PC-3 (cell line): Measurements from ENCODE around the gene ZNF283. TPM values are rescaled to one million over a fixed set of nuclear protein-coding genes. Genes with fewer than 3 reads are reported as not detected.

Source experiments
- ATAC-seq: fragments of 200-7000 bp; cut with Tn5 transposase; 2 replicates; pipeline ENCODE4 v1.9.1; 2020; ENCODE audit warnings: mild to moderate bottlenecking, moderate library complexity
- BruUV-seq: library from RNA; stranded (reverse); fragments of 400-500 nt; replicated peaks from 2 replicates; lab custom pipeline; 2021; lab: Mats Ljungman, UMichigan
- CTCF ChIA-PET: fragments of 300-600 bp; sonication (Branson Sonifier 250); formaldehyde crosslinking; loops from one replicate; lab custom pipeline; 2022; ENCODE audit warnings: antibody characterized with exemption; lab: Charles Lee
- POLR2A ChIA-PET: fragments of 300-600 bp; sonication (Branson Sonifier 250); formaldehyde crosslinking; loops from one replicate; lab custom pipeline; 2022; ENCODE audit warnings: antibody characterized with exemption; ENCODE audit not compliant: unreplicated experiment; lab: Charles Lee
- DNase-seq: peaks from one replicate; pipeline ENCODE4 v3.0.0-alpha.2; 2015
- H2AFZ ChIP-seq: fragments of 300-600 bp; sonication (generic); 2 replicates; pipeline ENCODE4 v1.6.0; 2016; ENCODE audit warnings: antibody characterized with exemption, low read length
- H3F3A ChIP-seq: fragments of 300-600 bp; sonication (generic); one replicate; pipeline ENCODE4 v1.6.0; 2017; ENCODE audit warnings: antibody characterized with exemption, low read length, control low read depth, mild to moderate bottlenecking; ENCODE audit not compliant: unreplicated experiment
- H3K27ac ChIP-seq: fragments of 300-600 bp; sonication (generic); 2 replicates; pipeline ENCODE4 v1.5.1; 2016; ENCODE audit warnings: mild to moderate bottlenecking, low read length
- H3K27me3 ChIP-seq: fragments of 300-600 bp; sonication (generic); 2 replicates; pipeline ENCODE4 v1.6.1; 2016; ENCODE audit warnings: low read length, mixed read lengths
- H3K36me3 ChIP-seq: fragments of 300-600 bp; sonication (generic); 2 replicates; pipeline ENCODE4 v1.6.1; 2016; ENCODE audit warnings: low read depth, mixed run types, low read length, mixed read lengths
- H3K4me1 ChIP-seq: fragments of 300-600 bp; sonication (generic); 2 replicates; pipeline ENCODE4 v1.5.1; 2016; ENCODE audit warnings: low read length; ENCODE audit not compliant: insufficient read depth
- H3K4me2 ChIP-seq: fragments of 300-600 bp; sonication (generic); 2 replicates; pipeline ENCODE4 v1.6.0; 2016; ENCODE audit warnings: low read length
- H3K4me3 ChIP-seq: fragments of 300-600 bp; sonication (generic); 2 replicates; pipeline ENCODE4 v1.5.1; 2016; ENCODE audit warnings: mild to moderate bottlenecking, low read length, mixed read lengths
- H3K79me2 ChIP-seq: fragments of 300-600 bp; sonication (generic); 2 replicates; pipeline ENCODE4 v1.6.1; 2017; ENCODE audit warnings: low read length, mixed read lengths
- H3K9ac ChIP-seq: fragments of 300-600 bp; sonication (generic); 2 replicates; pipeline ENCODE4 v1.6.0; 2016; ENCODE audit warnings: mild to moderate bottlenecking, low read length
- H3K9me2 ChIP-seq: fragments of 300-600 bp; sonication (generic); replicated peaks from 2 replicates; pipeline ENCODE4 v1.6.1; 2016; ENCODE audit warnings: mixed run types, low read length, mixed read lengths
- H3K9me3 ChIP-seq: fragments of 300-600 bp; sonication (generic); 2 replicates; pipeline ENCODE4 v1.6.1; 2016; ENCODE audit warnings: low read length, mixed read lengths
- H4K20me1 ChIP-seq: fragments of 300-600 bp; sonication (generic); 2 replicates; pipeline ENCODE4 v1.6.1; 2016; ENCODE audit warnings: low read length, mixed read lengths
- CTCF ChIP-seq: fragments of 300-600 bp; sonication (generic); conservative IDR thresholded peaks from 2 replicates; pipeline ENCODE4 v1.5.1; 2017; ENCODE audit warnings: antibody characterized with exemption, low read depth, mild to moderate bottlenecking, low read length
- EZH2 ChIP-seq: fragments of 300-600 bp; sonication (generic); IDR thresholded peaks from one replicate; pipeline ENCODE4 v1.6.1; 2017; ENCODE audit warnings: antibody characterized with exemption, mild to moderate bottlenecking, low read length; ENCODE audit not compliant: unreplicated experiment
- EZH2phosphoT487 ChIP-seq: fragments of 300-600 bp; sonication (generic); IDR thresholded peaks from 2 replicates; pipeline ENCODE4 v1.6.1; 2018; ENCODE audit warnings: mild to moderate bottlenecking, antibody characterized with exemption, low read length, borderline replicate concordance
- intact Hi-C: fragments of 100-400 bp; cut with micrococcal nuclease; formaldehyde crosslinking; loops from 2 replicates; pipeline ENCODE4 v1.9.0; 2023
- total RNA-seq: library from RNA; depleted of rRNA; stranded (reverse); fragments of >200 nt; gene quantifications from 2 replicates; pipeline ENCODE4 v1.2.3, GENCODE V29; 2014

The ZNF283 gene
- total RNA-seq, 1 experiment from 2014 or later = 3.0 TPM

GRCh38 chr19:43809762-43810696 is 17.1 kb upstream of the ZNF283 start:
- no TSS peak for BruUV-seq
- Histone ChIP-seq H4K20me1 (no peaks in the 10 kb centered on the region), H3K36me3 (no peaks in the 10 kb centered on the region), H3K9me3 (no peaks in the 10 kb centered on the region), H3K4me1 (no peaks in the 10 kb centered on the region; the same call in 1 of the 2 replicates), H3K27me3 (no peaks in the 10 kb centered on the region), H3F3A (no peaks in the 10 kb centered on the region), H3K27ac (no peak overlapping the region), H3K9me2 (no peaks in the 10 kb centered on the region), H3K4me3 (no peak overlapping the region), H2AFZ (peak overlapping the region; percentile 22), H3K4me2 (peak overlapping the region; percentile 5; the same call in 1 of the 2 replicates), H3K79me2 (no peaks in the 10 kb centered on the region), H3K9ac (no peak overlapping the region)
- DNase-seq (peak; percentile 75), ATAC-seq (peak; percentile 70)
- ChIA-PET CTCF (interaction anchor here (0.5 to 1.1 kb wide), 10 partner anchors 25 to 191 kb away, joined by 3 to 11 read pairs (median 4); partner anchors contain the start of gene PLAUR), POLR2A (interaction anchor here (0.6 kb wide), 1 partner anchor 306 kb away, joined by 3 read pairs; no protein-coding TSS in a partner anchor)
- peak; percentile 68 for TF ChIP-seq CTCF
- TF ChIP-seq EZH2phosphoT487 = no peak
- intact Hi-C loops = loop anchor here (2.0 kb wide), 1 partner anchor 65 kb away; no protein-coding TSS in a partner anchor

DNA sequence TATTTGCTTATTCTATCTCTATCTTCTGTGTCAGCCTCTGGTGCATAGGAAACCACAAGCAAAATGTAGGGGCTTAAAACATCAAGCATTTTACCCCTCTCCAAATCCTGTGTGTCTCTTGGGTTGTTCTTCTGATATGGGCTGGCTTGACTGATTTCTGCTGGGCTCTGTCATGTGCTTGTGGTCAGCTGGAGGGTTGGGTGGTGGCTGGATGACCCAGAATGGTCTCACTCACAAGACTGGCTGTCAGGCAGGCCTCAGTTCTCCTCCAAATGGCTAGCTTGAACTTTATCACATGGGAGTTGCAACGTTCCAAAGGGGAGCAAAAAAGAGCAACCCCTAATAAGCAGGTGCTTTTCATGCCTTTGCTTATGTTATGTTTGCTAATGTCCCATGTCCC is 15.3 kb upstream of the ZNF283 start:
- Histone ChIP-seq H4K20me1 (no peaks in the 10 kb centered on the region), H3K36me3 (no peaks in the 10 kb centered on the region), H3F3A (no peaks in the 10 kb centered on the region), H3K4me2 (no peak overlapping the region), H3K4me3 (no peak overlapping the region), H3K9ac (no peak overlapping the region), H3K9me3 (no peaks in the 10 kb centered on the region), H3K79me2 (no peaks in the 10 kb centered on the region), H3K4me1 (no peaks in the 10 kb centered on the region; the same call in 1 of the 2 replicates), H3K27me3 (no peaks in the 10 kb centered on the region), H2AFZ (no peak overlapping the region), H3K9me2 (no peaks in the 10 kb centered on the region), H3K27ac (no peak overlapping the region)
- no peak for TF ChIP-seq EZH2
- no peak for TF ChIP-seq EZH2phosphoT487
- TF ChIP-seq CTCF = no peak
- ChIA-PET CTCF (no interaction called here), POLR2A (no interaction called here)
- ATAC-seq = no peak
- no peak for DNase-seq
- BruUV-seq = no TSS peak
- intact Hi-C loops = no loop called here

GRCh38 chr19:43812259-43812658 is 14.9 kb upstream of the ZNF283 start:
- Histone ChIP-seq H3K4me3 (no peak overlapping the region), H3K4me1 (no peaks in the 10 kb centered on the region), H3K9me2 (no peaks in the 10 kb centered on the region), H3K4me2 (no peak overlapping the region), H2AFZ (no peak overlapping the region), H3F3A (no peaks in the 10 kb centered on the region), H3K27ac (no peak overlapping the region), H3K9me3 (no peaks in the 10 kb centered on the region), H3K36me3 (no peaks in the 10 kb centered on the region), H3K27me3 (no peaks in the 10 kb centered on the region), H3K9ac (no peak overlapping the region), H3K79me2 (no peaks in the 10 kb centered on the region), H4K20me1 (no peaks in the 10 kb centered on the region)
- ATAC-seq = no peak
- ChIA-PET CTCF (no interaction called here), POLR2A (no interaction called here)
- intact Hi-C loops = no loop called here
- TF ChIP-seq CTCF = no peak
- DNase-seq = no peak
- BruUV-seq = no TSS peak
